ENCODE results near the gene CD300LF.

Gene CD300LF

DNA sequence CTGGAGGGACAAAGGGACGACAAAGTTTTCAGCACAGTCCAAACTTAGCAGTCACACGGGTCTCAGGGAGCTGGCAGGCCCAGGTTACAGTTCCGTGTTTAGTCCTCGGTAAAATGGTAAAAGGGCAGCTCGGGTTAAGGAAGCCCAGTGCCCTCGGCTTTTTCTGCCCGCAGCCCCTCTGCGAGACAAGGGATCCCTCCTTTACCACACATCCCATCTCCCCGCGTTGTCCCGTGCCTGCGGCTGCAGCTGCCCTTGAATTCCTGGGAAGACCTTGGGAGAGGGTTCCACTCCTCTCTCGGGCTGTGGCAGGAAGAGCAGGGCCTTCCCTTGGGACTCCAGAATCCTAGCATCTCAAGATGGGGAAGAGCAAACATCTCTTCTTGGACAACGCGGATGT lies 17.1 kb upstream of the CD300LF start:
- DNase-seq (ENCODE audit: low read depth) = no peak

DNA sequence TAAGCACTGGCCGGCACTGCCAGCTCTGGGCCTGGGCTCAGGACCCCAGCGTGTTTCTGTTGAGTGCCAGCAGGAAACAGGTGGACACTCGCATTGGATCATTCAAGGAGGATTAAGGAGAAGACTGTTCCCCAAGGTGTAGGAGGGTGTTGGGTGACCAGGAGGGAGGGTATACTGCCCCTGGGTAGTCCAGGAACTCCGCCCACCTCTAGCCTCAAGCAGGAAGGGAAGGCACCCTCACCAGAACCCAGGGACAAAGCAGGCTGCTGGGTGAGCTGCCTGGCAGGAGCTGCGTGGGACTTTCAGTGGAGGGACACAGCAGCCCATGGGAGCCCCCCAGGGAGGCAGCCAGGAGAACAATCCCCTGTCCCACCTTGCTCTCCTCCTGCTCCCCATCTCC lies 16.6 kb upstream of the CD300LF start:
- no peak for DNase-seq (ENCODE audit: low read depth)

- no peak for DNase-seq (ENCODE audit: low read depth)
Observed at GRCh38 chr17:74728702-74729075, 16.0 kb upstream of the CD300LF start.

- no peak for DNase-seq (ENCODE audit: low read depth)
Observed at GRCh38 chr17:74728033-74728701, 15.4 kb upstream of the CD300LF start.

DNA sequence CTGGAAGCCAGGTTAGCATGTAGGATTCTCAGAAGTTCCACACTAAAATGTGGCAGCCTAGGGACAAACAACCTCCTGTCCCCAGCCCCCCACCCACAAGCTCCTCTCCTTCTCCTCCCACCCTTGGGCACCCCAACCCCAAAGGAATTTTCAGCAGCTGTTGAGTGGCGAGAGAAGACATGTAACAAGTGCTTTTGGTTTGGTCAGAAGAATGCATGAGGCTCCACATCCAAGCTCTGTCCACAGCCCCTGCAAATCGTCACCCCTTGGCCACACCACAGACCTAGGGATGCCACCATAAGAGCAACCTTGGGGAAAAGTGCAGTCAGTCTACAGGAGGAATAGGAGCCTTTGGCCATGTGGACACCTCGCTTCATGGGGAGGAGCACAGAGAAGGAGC lies 12.4 kb upstream of the CD300LF start:
- DNase-seq (ENCODE audit: low read depth) = no peak

- no peak for DNase-seq (ENCODE audit: low read depth)
Observed at GRCh38 chr17:74723891-74724290, 11.2 kb upstream of the CD300LF start.

- DNase-seq (ENCODE audit: low read depth) = no peak
Observed at GRCh38 chr17:74722782-74723181, 10.1 kb upstream of the CD300LF start.

GRCh38 chr17:74720506-74720905 lies 7.8 kb upstream of the CD300LF start:
- DNase-seq (ENCODE audit: low read depth) = no peak

DNA sequence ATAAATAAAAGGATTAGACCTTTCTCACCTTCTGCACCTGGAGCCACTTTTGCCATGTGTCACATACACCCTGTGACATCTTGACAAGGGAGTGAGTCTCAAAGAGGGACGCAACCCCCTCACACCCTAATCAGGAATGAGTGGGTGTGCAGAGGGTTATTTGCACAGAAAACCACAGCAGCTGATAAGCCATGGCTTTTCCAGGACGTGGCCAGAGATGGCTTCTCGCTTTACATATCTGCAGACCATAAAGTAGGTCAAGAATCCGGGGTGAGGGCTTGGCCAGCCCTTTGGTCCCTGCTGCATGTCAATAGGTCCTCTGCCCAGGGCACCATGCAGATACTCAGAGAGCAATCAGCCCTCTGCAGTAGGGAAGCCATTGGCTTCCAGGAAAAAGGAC lies 2.4 kb upstream of the CD300LF start:
- no peak for DNase-seq (ENCODE audit: low read depth)

- no peak for DNase-seq (ENCODE audit: low read depth)
Observed at GRCh38 chr17:74713171-74713755, 540 bp upstream of the CD300LF start.

DNA sequence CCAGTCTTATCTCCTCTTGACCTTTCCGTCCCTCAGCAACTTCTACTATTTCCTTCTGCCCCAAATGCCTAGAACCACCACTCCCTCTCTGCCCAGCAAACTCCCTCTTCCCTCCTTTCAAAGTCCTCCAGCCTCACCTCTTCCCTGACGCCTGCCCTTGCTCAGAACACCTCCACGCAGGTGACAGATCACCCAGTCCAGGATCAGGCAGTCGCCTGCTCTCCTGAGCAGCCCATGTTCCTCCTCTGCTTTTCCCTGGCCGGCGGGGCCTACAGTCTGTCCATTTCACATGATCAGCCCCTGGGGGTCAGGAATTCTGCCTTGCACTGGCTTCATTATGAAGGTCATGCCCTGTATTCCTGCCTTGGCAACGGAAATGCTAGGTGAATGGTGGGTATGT lies 422 bp downstream of the CD300LF start:
- DNase-seq (ENCODE audit: low read depth) = no peak

DNA sequence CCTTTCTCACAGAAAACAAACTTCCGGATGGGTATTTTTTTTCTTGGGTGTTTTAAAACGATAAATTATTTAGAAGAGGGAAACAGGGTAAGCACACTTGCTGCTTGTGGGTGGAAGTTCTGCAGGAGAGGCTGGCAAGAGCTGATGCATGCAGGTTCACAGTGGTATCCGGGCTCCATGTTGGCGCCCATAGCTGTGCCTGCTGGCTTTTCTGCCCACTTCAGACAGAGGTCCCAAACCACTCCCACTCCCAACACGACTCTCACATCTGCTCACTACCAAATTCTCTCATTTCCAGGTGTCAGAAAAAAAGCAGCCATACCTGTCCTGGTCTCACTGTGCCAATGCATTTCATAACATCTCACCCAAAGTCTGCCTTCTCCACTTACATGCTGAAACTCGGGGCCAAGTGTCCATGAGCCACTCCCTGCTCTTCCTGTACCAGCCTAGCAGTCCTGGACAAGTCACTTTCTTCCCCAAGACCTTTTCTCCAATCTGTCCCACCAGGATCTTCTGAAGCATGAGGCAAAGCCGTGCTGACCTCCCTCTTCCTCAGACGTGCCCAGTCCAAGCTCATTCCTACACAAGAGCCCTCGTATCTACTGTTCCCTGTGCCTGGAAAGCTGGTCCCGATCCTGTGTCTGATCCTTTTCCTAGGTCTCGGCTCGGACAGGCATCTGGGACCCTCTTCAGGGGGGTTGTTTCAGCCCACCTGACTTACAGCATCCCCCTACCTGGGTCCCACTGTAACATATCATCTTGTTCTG lies 1.5 kb downstream of the CD300LF start:
- DNase-seq (ENCODE audit: low read depth) = no peak

GRCh38 chr17:74704544-74704943 lies 8.2 kb downstream of the CD300LF start:
- DNase-seq (ENCODE audit: low read depth) = no peak

DNA sequence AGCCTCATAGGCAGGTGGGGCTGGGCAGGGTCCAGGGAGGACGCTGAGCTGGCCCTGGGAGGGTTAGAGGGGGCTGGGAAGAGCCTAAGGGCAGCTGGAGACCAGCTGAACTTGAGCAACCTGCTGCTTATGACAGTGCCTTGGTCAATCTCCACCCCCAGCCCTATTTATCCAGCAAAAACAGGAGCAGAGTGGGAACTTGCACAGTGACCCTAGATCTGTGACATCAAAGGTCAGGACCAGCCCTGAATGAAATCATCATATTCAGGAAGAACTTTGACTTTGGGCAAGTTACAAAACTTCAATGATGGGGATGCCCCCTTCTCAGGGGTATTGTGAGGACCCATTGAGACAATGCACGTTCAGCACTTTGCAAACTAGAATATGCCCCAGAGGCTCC lies 9.4 kb downstream of the CD300LF start:
- no peak for DNase-seq (ENCODE audit: low read depth)

GRCh38 chr17:74702116-74702871 lies 10.4 kb downstream of the CD300LF start:
- DNase-seq (ENCODE audit: low read depth) = no peak

- DNase-seq (ENCODE audit: low read depth) = no peak
Observed at GRCh38 chr17:74699236-74699635, 13.5 kb downstream of the CD300LF start.

- DNase-seq (ENCODE audit: low read depth) = no peak
Observed at GRCh38 chr17:74698069-74698468, 14.7 kb downstream of the CD300LF start.

DNA sequence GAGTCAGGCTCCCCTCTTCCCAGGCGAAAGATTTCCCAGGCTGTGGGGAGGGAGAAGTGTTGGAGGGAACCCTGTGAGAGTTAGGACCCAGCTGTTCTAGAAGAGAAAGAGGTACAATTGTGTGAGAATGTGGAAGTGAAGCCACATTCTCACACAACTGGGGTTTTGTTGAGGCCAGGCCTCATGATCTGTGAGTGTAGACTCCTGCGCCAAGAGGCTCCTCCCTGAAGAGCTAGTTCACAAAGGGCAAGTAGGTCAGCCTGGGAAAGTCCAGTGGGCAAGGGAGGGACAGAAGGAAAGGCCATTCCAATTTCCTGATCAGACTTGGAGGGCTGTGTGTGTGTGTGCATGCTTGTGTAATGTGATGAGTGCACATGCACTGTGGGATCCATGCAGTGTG lies 15.2 kb downstream of the CD300LF start:
- DNase-seq (ENCODE audit: low read depth) = no peak

GRCh38 chr17:74695629-74696028 lies 17.1 kb downstream of the CD300LF start:
- DNase-seq (ENCODE audit: low read depth) = no peak

- no peak for DNase-seq (ENCODE audit: low read depth)
Observed at GRCh38 chr17:74694081-74694480, 18.6 kb downstream of the CD300LF start.

GRCh38 chr17:74691151-74691550 lies 21.6 kb downstream of the CD300LF start:
- DNase-seq (ENCODE audit: low read depth) = no peak

GRCh38 chr17:74690409-74690825 lies 22.3 kb downstream of the CD300LF start:
- no peak for DNase-seq (ENCODE audit: low read depth)

GRCh38 chr17:74687886-74688285 lies 24.8 kb downstream of the CD300LF start:
- DNase-seq (ENCODE audit: low read depth) = no peak

Measured in HS-27A (cell line).